Renal cortex interstitium (tissue), 11 donors: ENCODE results near the gene GSTA2. TPM values are rescaled to one million over a fixed set of nuclear protein-coding genes. Genes with fewer than 3 reads are reported as not detected.
"Not testable (repeated sequence)": the region's sequence is repeated elsewhere in the genome, so short reads cannot be mapped to it uniquely, and the experiment has no call there.

Source experiments
- DNase-seq, 11 donors: peaks; one replicate each; pipeline ENCODE4 v3.0.0-alpha.2; 2013; ENCODE audit warnings: low read depth in 9 of 11, low spot score in 4 of 11; ENCODE audit errors: extremely low read depth in 1 of 11
- polyA plus RNA-seq, 3 donors: library from polyadenylated mRNA; unstranded; fragments of 120-200 nt; gene quantifications; one replicate each; pipeline ENCODE4 v1.2.1, GENCODE V29; 2013; ENCODE audit not compliant: insufficient read length in 3 of 3

The GSTA2 gene
- polyA plus RNA-seq, 3 donors = 0.36 to 0.51 (median 0.43) TPM

- DNase-seq = not testable (repeated sequence)
Measured at GRCh38 chr6:52767658-52768057, 4.4 kb upstream of the GSTA2 start.

GRCh38 chr6:52761673-52762491, 1.4 kb downstream of the GSTA2 start:
- not testable (repeated sequence) for DNase-seq

- DNase-seq = no peak
Measured at GRCh38 chr6:52760105-52760765, 3.0 kb downstream of the GSTA2 start.

GRCh38 chr6:52759085-52759484, 4.2 kb downstream of the GSTA2 start:
- DNase-seq = no peak

GRCh38 chr6:52757651-52758338, 5.5 kb downstream of the GSTA2 start:
- not testable (repeated sequence) for DNase-seq

GRCh38 chr6:52754443-52754842, 8.8 kb downstream of the GSTA2 start:
- no peak for DNase-seq

- not testable (repeated sequence) for DNase-seq
Measured at GRCh38 chr6:52753137-52753536, 10.1 kb downstream of the GSTA2 start.

GRCh38 chr6:52752310-52752709, 11.0 kb downstream of the GSTA2 start:
- no peak for DNase-seq

GRCh38 chr6:52749556-52750152, 13.6 kb downstream of the GSTA2 start:
- DNase-seq = no peak

- not testable (repeated sequence) for DNase-seq
Measured at GRCh38 chr6:52747301-52747700, 16.0 kb downstream of the GSTA2 start.

- DNase-seq = no peak
Measured at GRCh38 chr6:52746213-52746612, 17.1 kb downstream of the GSTA2 start.

GRCh38 chr6:52745764-52746201, 17.5 kb downstream of the GSTA2 start:
- DNase-seq = no peak

GRCh38 chr6:52741872-52742271, 21.4 kb downstream of the GSTA2 start:
- DNase-seq = no peak

GRCh38 chr6:52739627-52740026, 23.6 kb downstream of the GSTA2 start:
- DNase-seq = no peak

- no peak for DNase-seq
Measured at GRCh38 chr6:52739134-52739533, 24.1 kb downstream of the GSTA2 start.

GRCh38 chr6:52736145-52736544, 27.1 kb downstream of the GSTA2 start:
- DNase-seq = no peak

GRCh38 chr6:52735071-52735470, 28.2 kb downstream of the GSTA2 start:
- no peak for DNase-seq

GRCh38 chr6:52734072-52734471, 29.2 kb downstream of the GSTA2 start:
- DNase-seq = no peak

GRCh38 chr6:52733172-52733571, 30.1 kb downstream of the GSTA2 start:
- DNase-seq = no peak

- DNase-seq = no peak
Measured at GRCh38 chr6:52731719-52732118, 31.6 kb downstream of the GSTA2 start.
